H1 (cell line): Measurements from ENCODE around the gene TGM3. TPM values are rescaled to one million over a fixed set of nuclear protein-coding genes. Genes with fewer than 3 reads are reported as not detected.

Experiments used
- ATF2 ChIP-seq: IDR thresholded peaks from 2 replicates; pipeline ENCODE4 v1.6.1; 2012; ENCODE audit warnings: low read length, inconsistent platforms
- CBX8 ChIP-seq: fragments of 300-800, 300-1000 bp; sonication (generic); IDR thresholded peaks from 2 replicates; pipeline ENCODE4 v1.7.1; 2016; ENCODE audit warnings: low read depth, low read length, borderline replicate concordance
- CEBPB ChIP-seq: IDR thresholded peaks from 2 replicates; pipeline ENCODE4 v1.6.1; 2012; ENCODE audit warnings: low read depth, low read length
- CHD7 ChIP-seq: fragments of 300-600 bp; sonication (generic); IDR thresholded peaks from 2 replicates; pipeline ENCODE4 v1.7.1; 2012; ENCODE audit warnings: low read length, moderate library complexity, mild to moderate bottlenecking, inconsistent platforms; ENCODE audit not compliant: insufficient replicate concordance
- POU5F1 ChIP-seq: IDR thresholded peaks from 2 replicates; pipeline ENCODE4 v1.6.1; 2011; ENCODE audit warnings: low read depth, mild to moderate bottlenecking, low read length, moderate library complexity
- SUZ12 ChIP-seq: fragments of 200-600 bp; sonication (generic); IDR thresholded peaks from 2 replicates; pipeline ENCODE4 v1.6.1; 2012; ENCODE audit warnings: mild to moderate bottlenecking, inconsistent platforms, low read length, moderate library complexity, mixed read lengths
- polyA plus RNA-seq, 7 experiments: library from polyadenylated mRNA; depleted of rRNA in 3 of 7; stranded (reverse) in 5 of 7; unstranded in 2 of 7; fragments of >200 nt in 5 of 7; fragments of 200-250 nt in 2 of 7; gene quantifications; 1 replicate in 5 of 7; 2 replicates in 1 of 7; 4 replicates in 1 of 7; pipeline versions ENCODE4 v1.2.1 to v1.2.3, GENCODE V29; 2011 to 2013; ENCODE audit warnings: missing spikeins in 2 of 7, mixed read lengths in 2 of 7
- total RNA-seq: library from RNA; stranded (reverse); fragmentation: NEBNext Ultra II Directional; extraction: Animal tissue kit (Norgen Biotek cat#: 25700); gene quantifications from 2 replicates; pipeline ENCODE4 v1.2.1, GENCODE V29; 2021

Gene TGM3
- total and polyA plus RNA-seq, 2 of the 8 experiments (the other 6 are each of a cell fraction or from before 2014, with no cell fraction given): 0.12 TPM; not detected in 1

GRCh38 chr20:2282181-2282580 lies 13.6 kb upstream of the TGM3 start (continued):
- TF ChIP-seq CHD7 (no peak), POU5F1 (no peak), SUZ12 (no peak), ATF2 (no peak), CBX8 (no peak), CEBPB (no peak)
